GM23338 (cell line): ENCODE data around the gene FOXD2. TPM values are rescaled to one million over a fixed set of nuclear protein-coding genes. Genes with fewer than 3 reads are reported as not detected.

Experiments used
- ATAC-seq: fragments of 200-7000 bp; cut with Tn5 transposase; 3 replicates; pipeline ENCODE4 v1.9.1; 2020
- DNase-seq: peaks from one replicate; pipeline ENCODE4 v3.0.0-alpha.2; 2015; ENCODE audit warnings: low spot score
- H2AFZ ChIP-seq: fragments of 200-600 bp; sonication (generic); 2 replicates; pipeline ENCODE4 v1.8.0; 2016; ENCODE audit warnings: antibody characterized with exemption, mild to moderate bottlenecking, moderate library complexity
- H3F3A ChIP-seq: fragments of 200-600 bp; sonication (generic); replicated peaks from 2 replicates; pipeline ENCODE4 v1.8.0; 2017; ENCODE audit warnings: antibody characterized with exemption, mixed run types, low read depth
- H3K27ac ChIP-seq: fragments of 200-600 bp; sonication (generic); 2 replicates; pipeline ENCODE4 v1.6.1; 2016; ENCODE audit warnings: low read depth
- H3K27me3 ChIP-seq: fragments of 200-600 bp; sonication (generic); 2 replicates; pipeline ENCODE4 v1.8.0; 2016; ENCODE audit warnings: mild to moderate bottlenecking, mixed run types, moderate library complexity; ENCODE audit not compliant: insufficient read depth
- H3K36me3 ChIP-seq: fragments of 200-600 bp; sonication (generic); 2 replicates; pipeline ENCODE4 v1.8.0; 2016; ENCODE audit warnings: mild to moderate bottlenecking; ENCODE audit not compliant: insufficient read depth
- H3K4me1 ChIP-seq: fragments of 200-600 bp; sonication (generic); 2 replicates; pipeline ENCODE4 v1.8.0; 2016; ENCODE audit warnings: mild to moderate bottlenecking, moderate library complexity; ENCODE audit not compliant: insufficient read depth
- H3K4me2 ChIP-seq: fragments of 200-600 bp; sonication (generic); 2 replicates; pipeline ENCODE4 v1.7.1; 2017; ENCODE audit warnings: mixed run types
- H3K4me3 ChIP-seq: fragments of 200-600 bp; sonication (generic); 2 replicates; pipeline ENCODE4 v1.6.1; 2016; ENCODE audit warnings: mixed run types
- H3K79me2 ChIP-seq: fragments of 200-600 bp; sonication (generic); replicated peaks from 2 replicates; pipeline ENCODE4 v1.8.0; 2017; ENCODE audit warnings: mild to moderate bottlenecking; ENCODE audit not compliant: insufficient read depth
- H3K9me2 ChIP-seq: fragments of 200-600 bp; sonication (generic); 2 replicates; pipeline ENCODE4 v1.8.0; 2017; ENCODE audit not compliant: insufficient read depth
- H4K20me1 ChIP-seq: fragments of 200-600 bp; sonication (generic); replicated peaks from 2 replicates; pipeline ENCODE4 v1.8.0; 2017; ENCODE audit warnings: mild to moderate bottlenecking; ENCODE audit not compliant: insufficient read depth
- H3K27ac Mint-ChIP-seq: 2 replicates; pipeline ENCODE4 v1.8.0; 2020; ENCODE audit warnings: inconsistent platforms, mild to moderate bottlenecking, moderate library complexity, mixed read lengths
- H3K27me3 Mint-ChIP-seq: 3 replicates; pipeline ENCODE4 v1.8.0; 2022; ENCODE audit warnings: low read depth, mild to moderate bottlenecking, moderate library complexity, mixed read lengths, inconsistent platforms; ENCODE audit not compliant: insufficient read depth, poor library complexity
- H3K36me3 Mint-ChIP-seq: 3 replicates; pipeline ENCODE4 v1.8.0; 2021; ENCODE audit warnings: low read depth, mild to moderate bottlenecking, inconsistent platforms, moderate library complexity, mixed read lengths
- H3K4me1 Mint-ChIP-seq: 3 replicates; pipeline ENCODE4 v1.8.0; 2020; ENCODE audit warnings: mild to moderate bottlenecking, inconsistent platforms, mixed read lengths
- H3K4me3 Mint-ChIP-seq: 3 replicates; pipeline ENCODE4 v1.8.0; 2021; ENCODE audit warnings: moderate library complexity, mild to moderate bottlenecking, inconsistent platforms, mixed read lengths
- H3K9me3 Mint-ChIP-seq: 3 replicates; pipeline ENCODE4 v1.8.0; 2020; ENCODE audit warnings: moderate library complexity, mild to moderate bottlenecking, inconsistent platforms, mixed read lengths
- CREB1 ChIP-seq: fragments of 250-450 bp; sonication (Bioruptor Pico); IDR thresholded peaks from 2 replicates; pipeline ENCODE4 v1.5.0; 2020; ENCODE audit warnings: low read depth, mild to moderate bottlenecking, moderate library complexity
- EZH2 ChIP-seq: fragments of 200-600 bp; sonication (generic); IDR thresholded peaks from one replicate; pipeline ENCODE4 v1.8.0; 2017; ENCODE audit warnings: antibody characterized with exemption, mild to moderate bottlenecking, low read depth; ENCODE audit not compliant: unreplicated experiment
- JUNB ChIP-seq: IDR thresholded peaks from one replicate; pipeline ENCODE4 v1.6.1; 2016; ENCODE audit warnings: antibody characterized with exemption; ENCODE audit not compliant: unreplicated experiment
- NANOG ChIP-seq: IDR thresholded peaks from 2 replicates; pipeline ENCODE4 v1.6.1; 2016; ENCODE audit warnings: antibody characterized with exemption, borderline replicate concordance
- POLR2AphosphoS5 ChIP-seq: IDR thresholded peaks from 2 replicates; pipeline ENCODE4 v1.6.1; 2016; ENCODE audit warnings: antibody characterized with exemption, low read depth
- STAT1 ChIP-seq: IDR thresholded peaks from one replicate; pipeline ENCODE4 v1.6.1; 2016; ENCODE audit warnings: antibody characterized with exemption; ENCODE audit not compliant: unreplicated experiment
- ZNF114 ChIP-seq: fragments of 250-450 bp; sonication (Bioruptor Pico); IDR thresholded peaks from 2 replicates; pipeline ENCODE4 v1.5.0; 2020; ENCODE audit warnings: mild to moderate bottlenecking, moderate library complexity
- ZNF331 ChIP-seq: fragments of 250-450 bp; sonication (Bioruptor Pico); IDR thresholded peaks from 2 replicates; pipeline ENCODE4 v1.5.0; 2020; ENCODE audit warnings: low read depth, mild to moderate bottlenecking, moderate library complexity
- polyA plus RNA-seq: library from polyadenylated mRNA; unstranded; fragments of >200 nt; fragmentation: Nextera tagmentation; extraction: Ambion mirVana; gene quantifications from 2 replicates; pipeline ENCODE4 v1.2.1, GENCODE V29; 2016
- total RNA-seq: library from RNA; depleted of rRNA; stranded (reverse); fragments of >200 nt; shearing (Covaris generic); gene quantifications from 2 replicates; pipeline ENCODE4 v1.2.3, GENCODE V29; 2014
- TF ChIP-seq, protein P1 (sequence below): IDR thresholded peaks from one replicate; pipeline ENCODE4 v1.6.1; 2018; ENCODE audit warnings: antibody characterized with exemption; ENCODE audit not compliant: unreplicated experiment
- TF ChIP-seq, protein P2 (sequence below): fragments of 250-450 bp; sonication (Bioruptor Pico); IDR thresholded peaks from 2 replicates; pipeline ENCODE4 v1.5.0; 2020; ENCODE audit warnings: mild to moderate bottlenecking, moderate library complexity
- TF ChIP-seq, protein P3 (sequence below): IDR thresholded peaks from 2 replicates; pipeline ENCODE4 v1.6.1; 2016; ENCODE audit warnings: antibody characterized with exemption

The FOXD2 gene
- total and polyA plus RNA-seq, 2 experiments from 2014 or later, result 0.28 TPM; not detected in 1

DNA sequence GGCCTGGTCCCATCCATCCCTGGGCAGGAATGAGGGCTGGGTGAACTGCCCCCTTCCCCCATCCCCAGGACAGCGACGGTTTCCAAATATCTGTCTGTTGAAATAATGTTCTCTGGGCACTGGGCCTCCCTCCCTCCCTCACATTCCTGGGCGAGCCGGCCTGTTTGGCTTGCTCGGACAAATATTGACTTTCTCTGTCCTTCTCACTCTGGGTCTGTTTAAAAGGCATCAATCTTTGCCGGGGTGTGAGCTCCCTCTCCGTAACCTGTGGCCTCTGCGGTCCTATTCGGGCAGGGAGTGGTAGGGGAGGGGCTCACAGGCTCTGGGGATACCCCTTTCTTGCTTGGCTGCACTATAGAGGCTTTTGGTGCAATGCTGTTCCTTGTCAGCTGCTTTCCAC is 40.2 kb downstream of the FOXD2 start:
- H3K4me1 ChIP-seq, result peaks cover 4% of the 10 kb centered on the region; the same call in 1 of the 2 replicates
- no peak overlapping the region for H3K27ac ChIP-seq
- no peaks in the 10 kb centered on the region for H3F3A ChIP-seq
- peak overlapping the region; percentile 47; the same call in 1 of the 2 replicates for H2AFZ ChIP-seq
- no peak overlapping the region for H3K4me3 Mint-ChIP-seq
- DNase-seq (no peak), ATAC-seq (peak; percentile 40)
- H3K27me3 ChIP-seq, result no peaks in the 10 kb centered on the region
- H3K36me3 Mint-ChIP-seq, result no peaks in the 10 kb centered on the region; the same call in 2 of the 3 replicates
- no peak for TF ChIP-seq EZH2
- TF ChIP-seq, protein P1, sequence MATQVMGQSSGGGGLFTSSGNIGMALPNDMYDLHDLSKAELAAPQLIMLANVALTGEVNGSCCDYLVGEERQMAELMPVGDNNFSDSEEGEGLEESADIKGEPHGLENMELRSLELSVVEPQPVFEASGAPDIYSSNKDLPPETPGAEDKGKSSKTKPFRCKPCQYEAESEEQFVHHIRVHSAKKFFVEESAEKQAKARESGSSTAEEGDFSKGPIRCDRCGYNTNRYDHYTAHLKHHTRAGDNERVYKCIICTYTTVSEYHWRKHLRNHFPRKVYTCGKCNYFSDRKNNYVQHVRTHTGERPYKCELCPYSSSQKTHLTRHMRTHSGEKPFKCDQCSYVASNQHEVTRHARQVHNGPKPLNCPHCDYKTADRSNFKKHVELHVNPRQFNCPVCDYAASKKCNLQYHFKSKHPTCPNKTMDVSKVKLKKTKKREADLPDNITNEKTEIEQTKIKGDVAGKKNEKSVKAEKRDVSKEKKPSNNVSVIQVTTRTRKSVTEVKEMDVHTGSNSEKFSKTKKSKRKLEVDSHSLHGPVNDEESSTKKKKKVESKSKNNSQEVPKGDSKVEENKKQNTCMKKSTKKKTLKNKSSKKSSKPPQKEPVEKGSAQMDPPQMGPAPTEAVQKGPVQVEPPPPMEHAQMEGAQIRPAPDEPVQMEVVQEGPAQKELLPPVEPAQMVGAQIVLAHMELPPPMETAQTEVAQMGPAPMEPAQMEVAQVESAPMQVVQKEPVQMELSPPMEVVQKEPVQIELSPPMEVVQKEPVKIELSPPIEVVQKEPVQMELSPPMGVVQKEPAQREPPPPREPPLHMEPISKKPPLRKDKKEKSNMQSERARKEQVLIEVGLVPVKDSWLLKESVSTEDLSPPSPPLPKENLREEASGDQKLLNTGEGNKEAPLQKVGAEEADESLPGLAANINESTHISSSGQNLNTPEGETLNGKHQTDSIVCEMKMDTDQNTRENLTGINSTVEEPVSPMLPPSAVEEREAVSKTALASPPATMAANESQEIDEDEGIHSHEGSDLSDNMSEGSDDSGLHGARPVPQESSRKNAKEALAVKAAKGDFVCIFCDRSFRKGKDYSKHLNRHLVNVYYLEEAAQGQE, result no peak
- TF ChIP-seq ZNF114 (CRISPR knock-in tag), result no peak
- TF ChIP-seq, protein P2, sequence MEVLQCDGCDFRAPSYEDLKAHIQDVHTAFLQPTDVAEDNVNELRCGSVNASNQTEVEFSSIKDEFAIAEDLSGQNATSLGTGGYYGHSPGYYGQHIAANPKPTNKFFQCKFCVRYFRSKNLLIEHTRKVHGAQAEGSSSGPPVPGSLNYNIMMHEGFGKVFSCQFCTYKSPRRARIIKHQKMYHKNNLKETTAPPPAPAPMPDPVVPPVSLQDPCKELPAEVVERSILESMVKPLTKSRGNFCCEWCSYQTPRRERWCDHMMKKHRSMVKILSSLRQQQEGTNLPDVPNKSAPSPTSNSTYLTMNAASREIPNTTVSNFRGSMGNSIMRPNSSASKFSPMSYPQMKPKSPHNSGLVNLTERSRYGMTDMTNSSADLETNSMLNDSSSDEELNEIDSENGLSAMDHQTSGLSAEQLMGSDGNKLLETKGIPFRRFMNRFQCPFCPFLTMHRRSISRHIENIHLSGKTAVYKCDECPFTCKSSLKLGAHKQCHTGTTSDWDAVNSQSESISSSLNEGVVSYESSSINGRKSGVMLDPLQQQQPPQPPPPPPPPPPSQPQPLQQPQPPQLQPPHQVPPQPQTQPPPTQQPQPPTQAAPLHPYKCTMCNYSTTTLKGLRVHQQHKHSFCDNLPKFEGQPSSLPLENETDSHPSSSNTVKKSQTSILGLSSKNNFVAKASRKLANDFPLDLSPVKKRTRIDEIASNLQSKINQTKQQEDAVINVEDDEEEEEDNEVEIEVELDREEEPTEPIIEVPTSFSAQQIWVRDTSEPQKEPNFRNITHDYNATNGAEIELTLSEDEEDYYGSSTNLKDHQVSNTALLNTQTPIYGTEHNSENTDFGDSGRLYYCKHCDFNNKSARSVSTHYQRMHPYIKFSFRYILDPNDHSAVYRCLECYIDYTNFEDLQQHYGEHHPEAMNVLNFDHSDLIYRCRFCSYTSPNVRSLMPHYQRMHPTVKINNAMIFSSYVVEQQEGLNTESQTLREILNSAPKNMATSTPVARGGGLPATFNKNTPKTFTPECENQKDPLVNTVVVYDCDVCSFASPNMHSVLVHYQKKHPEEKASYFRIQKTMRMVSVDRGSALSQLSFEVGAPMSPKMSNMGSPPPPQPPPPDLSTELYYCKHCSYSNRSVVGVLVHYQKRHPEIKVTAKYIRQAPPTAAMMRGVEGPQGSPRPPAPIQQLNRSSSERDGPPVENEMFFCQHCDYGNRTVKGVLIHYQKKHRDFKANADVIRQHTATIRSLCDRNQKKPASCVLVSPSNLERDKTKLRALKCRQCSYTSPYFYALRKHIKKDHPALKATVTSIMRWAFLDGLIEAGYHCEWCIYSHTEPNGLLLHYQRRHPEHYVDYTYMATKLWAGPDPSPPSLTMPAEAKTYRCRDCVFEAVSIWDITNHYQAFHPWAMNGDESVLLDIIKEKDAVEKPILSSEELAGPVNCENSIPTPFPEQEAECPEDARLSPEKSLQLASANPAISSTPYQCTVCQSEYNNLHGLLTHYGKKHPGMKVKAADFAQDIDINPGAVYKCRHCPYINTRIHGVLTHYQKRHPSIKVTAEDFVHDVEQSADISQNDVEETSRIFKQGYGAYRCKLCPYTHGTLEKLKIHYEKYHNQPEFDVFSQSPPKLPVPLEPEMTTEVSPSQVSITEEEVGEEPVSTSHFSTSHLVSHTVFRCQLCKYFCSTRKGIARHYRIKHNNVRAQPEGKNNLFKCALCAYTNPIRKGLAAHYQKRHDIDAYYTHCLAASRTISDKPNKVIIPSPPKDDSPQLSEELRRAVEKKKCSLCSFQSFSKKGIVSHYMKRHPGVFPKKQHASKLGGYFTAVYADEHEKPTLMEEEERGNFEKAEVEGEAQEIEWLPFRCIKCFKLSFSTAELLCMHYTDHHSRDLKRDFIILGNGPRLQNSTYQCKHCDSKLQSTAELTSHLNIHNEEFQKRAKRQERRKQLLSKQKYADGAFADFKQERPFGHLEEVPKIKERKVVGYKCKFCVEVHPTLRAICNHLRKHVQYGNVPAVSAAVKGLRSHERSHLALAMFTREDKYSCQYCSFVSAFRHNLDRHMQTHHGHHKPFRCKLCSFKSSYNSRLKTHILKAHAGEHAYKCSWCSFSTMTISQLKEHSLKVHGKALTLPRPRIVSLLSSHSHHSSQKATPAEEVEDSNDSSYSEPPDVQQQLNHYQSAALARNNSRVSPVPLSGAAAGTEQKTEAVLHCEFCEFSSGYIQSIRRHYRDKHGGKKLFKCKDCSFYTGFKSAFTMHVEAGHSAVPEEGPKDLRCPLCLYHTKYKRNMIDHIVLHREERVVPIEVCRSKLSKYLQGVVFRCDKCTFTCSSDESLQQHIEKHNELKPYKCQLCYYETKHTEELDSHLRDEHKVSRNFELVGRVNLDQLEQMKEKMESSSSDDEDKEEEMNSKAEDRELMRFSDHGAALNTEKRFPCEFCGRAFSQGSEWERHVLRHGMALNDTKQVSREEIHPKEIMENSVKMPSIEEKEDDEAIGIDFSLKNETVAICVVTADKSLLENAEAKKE (CRISPR knock-in tag), result no peak
- TF ChIP-seq STAT1, result no peak
- no peak for TF ChIP-seq CREB1 (CRISPR knock-in tag)
- TF ChIP-seq, protein P3, sequence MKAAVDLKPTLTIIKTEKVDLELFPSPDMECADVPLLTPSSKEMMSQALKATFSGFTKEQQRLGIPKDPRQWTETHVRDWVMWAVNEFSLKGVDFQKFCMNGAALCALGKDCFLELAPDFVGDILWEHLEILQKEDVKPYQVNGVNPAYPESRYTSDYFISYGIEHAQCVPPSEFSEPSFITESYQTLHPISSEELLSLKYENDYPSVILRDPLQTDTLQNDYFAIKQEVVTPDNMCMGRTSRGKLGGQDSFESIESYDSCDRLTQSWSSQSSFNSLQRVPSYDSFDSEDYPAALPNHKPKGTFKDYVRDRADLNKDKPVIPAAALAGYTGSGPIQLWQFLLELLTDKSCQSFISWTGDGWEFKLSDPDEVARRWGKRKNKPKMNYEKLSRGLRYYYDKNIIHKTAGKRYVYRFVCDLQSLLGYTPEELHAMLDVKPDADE, result no peak
- no peak for TF ChIP-seq NANOG
- TF ChIP-seq POLR2AphosphoS5, result no peak
- no peak for TF ChIP-seq ZNF331
- no peak for TF ChIP-seq JUNB
- H3K27me3 Mint-ChIP-seq, result peaks cover 6% of the 10 kb centered on the region
- no peak overlapping the region for H3K4me3 ChIP-seq
- H4K20me1 ChIP-seq, result no peaks in the 10 kb centered on the region
- H3K9me3 Mint-ChIP-seq, result peaks cover 3% of the 10 kb centered on the region; the same call in 1 of the 3 replicates
- no peak overlapping the region for H3K4me2 ChIP-seq
- peaks cover 14% of the 10 kb centered on the region for H3K4me1 Mint-ChIP-seq
- no peaks in the 10 kb centered on the region for H3K36me3 ChIP-seq
- no peaks in the 10 kb centered on the region for H3K79me2 ChIP-seq
- no peaks in the 10 kb centered on the region for H3K9me2 ChIP-seq
- no peak overlapping the region for H3K27ac Mint-ChIP-seq
